Nephron progenitor cell (in vitro differentiated cells): ENCODE results near the gene PJA1.

Experiments used
- DNase-seq: peaks from one replicate; pipeline ENCODE4 v3.0.0; 2021
- H3K27ac Mint-ChIP-seq: 2 replicates; pipeline ENCODE4 v1.8.0; 2021; ENCODE audit warnings: mild to moderate bottlenecking, moderate library complexity, mixed read lengths
- H3K27me3 Mint-ChIP-seq: 2 replicates; pipeline ENCODE4 v1.8.0; 2021; ENCODE audit warnings: mild to moderate bottlenecking, low read depth, mixed read lengths; ENCODE audit not compliant: poor library complexity
- H3K36me3 Mint-ChIP-seq: 2 replicates; pipeline ENCODE4 v1.8.0; 2021; ENCODE audit warnings: low read depth, mixed read lengths
- H3K4me1 Mint-ChIP-seq: 2 replicates; pipeline ENCODE4 v1.8.0; 2021; ENCODE audit warnings: mixed read lengths
- H3K4me3 Mint-ChIP-seq: 2 replicates; pipeline ENCODE4 v1.8.0; 2021; ENCODE audit warnings: mild to moderate bottlenecking, moderate library complexity, mixed read lengths
- H3K9me3 Mint-ChIP-seq: 2 replicates; pipeline ENCODE4 v1.8.0; 2021; ENCODE audit warnings: mild to moderate bottlenecking, moderate library complexity, mixed read lengths
- TF ChIP-seq, protein P1 (sequence below): fragments of 200-600 bp; sonication (generic); IDR thresholded peaks from 2 replicates; pipeline ENCODE4 v1.5.0; 2021; ENCODE audit warnings: antibody characterized with exemption

PJA1 gene

DNA sequence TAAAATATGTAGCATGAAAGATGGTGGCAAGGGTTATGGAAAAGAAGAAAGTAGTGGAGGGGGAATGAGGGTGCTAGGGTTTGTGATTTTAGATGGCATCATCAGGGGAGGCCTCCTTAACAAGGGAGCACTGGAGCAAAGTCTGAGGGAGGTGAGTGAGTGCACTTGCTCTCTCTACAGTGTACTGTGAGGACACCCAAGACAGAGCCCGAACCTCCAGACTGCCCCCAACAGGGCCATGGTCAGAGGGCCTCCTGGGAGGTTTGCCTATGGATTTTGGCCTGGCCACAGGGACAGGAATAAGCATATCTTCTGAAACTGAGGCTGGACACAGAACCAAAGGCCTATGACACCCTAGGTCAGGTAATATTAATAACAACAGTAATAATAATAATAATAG, 21.4 kb upstream of the PJA1 start:
- peaks cover 6% of the 10 kb centered on the region for H3K27me3 Mint-ChIP-seq
- H3K36me3 Mint-ChIP-seq: no peaks in the 10 kb centered on the region
- peaks cover 41% of the 10 kb centered on the region for H3K9me3 Mint-ChIP-seq
- TF ChIP-seq, protein P1, sequence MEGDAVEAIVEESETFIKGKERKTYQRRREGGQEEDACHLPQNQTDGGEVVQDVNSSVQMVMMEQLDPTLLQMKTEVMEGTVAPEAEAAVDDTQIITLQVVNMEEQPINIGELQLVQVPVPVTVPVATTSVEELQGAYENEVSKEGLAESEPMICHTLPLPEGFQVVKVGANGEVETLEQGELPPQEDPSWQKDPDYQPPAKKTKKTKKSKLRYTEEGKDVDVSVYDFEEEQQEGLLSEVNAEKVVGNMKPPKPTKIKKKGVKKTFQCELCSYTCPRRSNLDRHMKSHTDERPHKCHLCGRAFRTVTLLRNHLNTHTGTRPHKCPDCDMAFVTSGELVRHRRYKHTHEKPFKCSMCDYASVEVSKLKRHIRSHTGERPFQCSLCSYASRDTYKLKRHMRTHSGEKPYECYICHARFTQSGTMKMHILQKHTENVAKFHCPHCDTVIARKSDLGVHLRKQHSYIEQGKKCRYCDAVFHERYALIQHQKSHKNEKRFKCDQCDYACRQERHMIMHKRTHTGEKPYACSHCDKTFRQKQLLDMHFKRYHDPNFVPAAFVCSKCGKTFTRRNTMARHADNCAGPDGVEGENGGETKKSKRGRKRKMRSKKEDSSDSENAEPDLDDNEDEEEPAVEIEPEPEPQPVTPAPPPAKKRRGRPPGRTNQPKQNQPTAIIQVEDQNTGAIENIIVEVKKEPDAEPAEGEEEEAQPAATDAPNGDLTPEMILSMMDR: no peak
- no peak for DNase-seq
- no peak overlapping the region for H3K4me3 Mint-ChIP-seq
- H3K27ac Mint-ChIP-seq: no peak overlapping the region
- peaks cover 41% of the 10 kb centered on the region for H3K4me1 Mint-ChIP-seq

DNA sequence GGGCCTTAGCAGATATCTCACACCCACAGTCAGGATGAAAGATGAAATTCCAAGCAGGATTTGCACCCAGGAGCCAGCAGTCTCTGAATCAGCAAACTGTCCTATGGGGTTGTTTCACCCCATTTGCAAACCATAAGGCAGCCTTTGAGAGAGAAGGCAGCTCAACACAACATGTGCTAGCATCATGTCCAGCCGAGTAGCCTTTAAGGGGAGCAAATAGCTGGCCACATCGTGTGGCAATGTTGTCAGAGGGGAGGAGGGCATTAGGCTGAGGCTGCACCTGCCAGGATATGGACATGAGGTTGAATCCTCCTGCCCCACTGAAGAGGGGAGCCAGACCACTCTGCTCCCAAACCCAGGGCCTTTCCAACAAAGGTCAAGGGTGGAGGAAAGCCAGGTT, 20.6 kb upstream of the PJA1 start:
- Mint-ChIP-seq H3K27me3 (peaks cover 7% of the 10 kb centered on the region), H3K4me1 (peaks cover 40% of the 10 kb centered on the region), H3K36me3 (no peaks in the 10 kb centered on the region), H3K27ac (no peak overlapping the region), H3K4me3 (no peak overlapping the region), H3K9me3 (peaks cover 40% of the 10 kb centered on the region)
- no peak for DNase-seq
- TF ChIP-seq, protein P1: no peak

DNA sequence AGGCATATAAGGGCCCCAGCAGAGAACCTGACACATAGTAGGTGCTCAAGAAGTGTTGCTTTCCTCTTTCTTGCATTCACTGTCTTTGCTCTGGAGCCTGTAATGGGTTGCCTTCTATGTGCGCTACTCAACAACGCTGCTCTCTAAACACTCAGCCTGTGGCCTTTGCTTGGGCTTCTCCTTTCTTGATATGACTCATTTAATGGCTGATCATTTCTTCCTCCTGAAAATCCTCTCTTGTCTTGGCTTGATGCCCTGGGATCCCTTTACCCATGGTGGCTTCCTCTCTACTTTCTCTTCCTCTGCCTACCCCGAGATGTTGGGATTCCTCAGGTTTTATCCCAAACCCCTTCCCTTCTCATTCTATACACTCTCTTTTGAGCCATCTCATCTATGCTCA, 19.9 kb upstream of the PJA1 start:
- no peak for DNase-seq
- Mint-ChIP-seq H3K4me1 (peaks cover 40% of the 10 kb centered on the region), H3K27ac (no peak overlapping the region), H3K27me3 (peaks cover 10% of the 10 kb centered on the region), H3K4me3 (no peak overlapping the region), H3K36me3 (no peaks in the 10 kb centered on the region), H3K9me3 (peaks cover 45% of the 10 kb centered on the region)
- TF ChIP-seq, protein P1: no peak

DNA sequence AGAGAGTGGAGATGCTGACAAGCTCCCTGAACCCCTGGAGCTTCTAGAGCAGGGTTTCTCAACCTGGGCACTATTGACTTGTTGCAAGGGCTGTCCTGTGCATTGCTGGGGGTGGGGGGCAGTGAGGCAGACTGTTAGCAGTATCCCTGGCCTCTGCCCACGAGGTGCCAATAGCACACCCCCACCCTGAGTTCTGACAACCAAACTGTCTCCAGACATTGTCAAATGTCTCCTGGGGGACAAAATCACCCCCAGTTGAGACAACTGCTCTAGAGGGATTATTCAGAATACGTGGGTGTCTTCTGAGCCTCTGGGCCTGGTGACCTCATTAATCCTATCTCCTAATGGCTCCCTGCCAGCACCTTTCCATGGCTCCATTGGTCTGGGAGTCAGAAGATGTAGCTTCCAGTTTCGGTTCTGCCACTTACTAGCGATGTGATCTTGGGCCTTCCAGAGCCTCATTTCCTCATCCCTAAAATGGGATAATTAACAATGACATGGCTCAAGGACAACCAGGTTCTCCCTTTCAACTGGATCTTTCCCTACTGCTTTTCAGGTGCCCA, 17.6 kb upstream of the PJA1 start:
- peaks cover 10% of the 10 kb centered on the region for H3K27me3 Mint-ChIP-seq
- peaks cover 53% of the 10 kb centered on the region for H3K4me1 Mint-ChIP-seq
- DNase-seq: no peak
- peaks cover 47% of the 10 kb centered on the region for H3K9me3 Mint-ChIP-seq
- H3K36me3 Mint-ChIP-seq: no peaks in the 10 kb centered on the region
- no peak overlapping the region for H3K27ac Mint-ChIP-seq
- TF ChIP-seq, protein P1: no peak
- no peak overlapping the region for H3K4me3 Mint-ChIP-seq

DNA sequence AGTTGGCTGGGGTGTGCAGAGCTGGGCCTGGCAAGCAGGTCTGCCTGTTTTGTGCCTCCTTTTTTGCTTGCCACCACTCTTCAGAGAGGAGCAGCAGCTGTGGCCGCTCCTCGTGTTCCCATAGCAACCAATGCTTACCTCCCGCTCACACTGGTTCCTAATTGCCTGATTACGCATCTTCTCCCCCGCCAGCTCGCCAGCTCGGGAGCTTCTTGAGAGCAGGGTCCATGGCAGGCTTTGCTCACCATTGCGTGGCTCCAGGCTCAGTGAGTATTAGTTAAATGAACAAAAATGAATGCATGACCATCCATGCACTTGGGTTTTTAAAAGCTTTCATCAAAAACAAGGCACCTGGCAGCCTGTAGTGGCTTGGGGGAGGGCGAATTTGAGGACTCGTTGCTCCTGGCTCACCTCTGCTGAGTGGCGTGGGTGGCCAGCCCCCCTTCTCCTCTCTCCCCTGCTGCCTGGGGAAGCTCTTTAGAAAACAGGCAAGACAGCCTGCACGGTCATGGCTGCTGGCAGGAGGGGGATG, 14.2 kb upstream of the PJA1 start:
- H3K36me3 Mint-ChIP-seq: no peaks in the 10 kb centered on the region
- peaks cover 17% of the 10 kb centered on the region for H3K27me3 Mint-ChIP-seq
- no peak overlapping the region for H3K4me3 Mint-ChIP-seq
- peaks cover 56% of the 10 kb centered on the region for H3K4me1 Mint-ChIP-seq
- no peak overlapping the region for H3K27ac Mint-ChIP-seq
- DNase-seq: peak; percentile 39
- TF ChIP-seq, protein P1: no peak
- H3K9me3 Mint-ChIP-seq: peaks cover 61% of the 10 kb centered on the region

DNA sequence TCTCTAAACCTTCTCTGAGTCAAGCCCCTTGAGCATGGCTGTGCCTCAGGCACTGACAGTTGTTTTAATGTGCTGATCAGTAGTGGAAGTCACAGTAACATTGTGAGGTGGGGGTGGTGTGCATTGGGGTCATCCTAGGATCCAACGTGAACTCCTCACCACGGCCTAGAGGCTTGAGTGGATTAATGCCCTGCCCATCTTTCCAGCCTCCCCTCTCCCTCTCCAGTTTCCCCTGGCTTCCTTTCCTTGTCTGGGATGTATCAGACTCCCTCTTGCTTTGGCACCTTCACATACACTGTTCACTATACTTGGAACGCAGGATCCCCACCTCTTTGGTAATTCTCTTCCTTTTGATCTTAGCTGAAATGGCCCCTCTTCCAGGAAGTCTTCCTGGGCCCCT, 13.3 kb upstream of the PJA1 start:
- H3K4me3 Mint-ChIP-seq: no peak overlapping the region
- peaks cover 55% of the 10 kb centered on the region for H3K4me1 Mint-ChIP-seq
- no peaks in the 10 kb centered on the region for H3K36me3 Mint-ChIP-seq
- peaks cover 17% of the 10 kb centered on the region for H3K27me3 Mint-ChIP-seq
- peaks cover 59% of the 10 kb centered on the region for H3K9me3 Mint-ChIP-seq
- H3K27ac Mint-ChIP-seq: no peak overlapping the region
- DNase-seq: no peak
- TF ChIP-seq, protein P1: no peak
